GM21526 (cell line): Measurements from ENCODE around the gene RHCE.
"Not testable (repeated sequence)": the region's sequence is repeated elsewhere in the genome, so short reads cannot be mapped to it uniquely, and the experiment has no call there.

Experiments used
- ATAC-seq: cut with Tn5 transposase; IDR thresholded peaks from one replicate; pipeline ENCODE4 v1.9.1; 2021; ENCODE audit warnings: moderate library complexity; ENCODE audit not compliant: unreplicated experiment, low FRiP score

The RHCE gene

DNA sequence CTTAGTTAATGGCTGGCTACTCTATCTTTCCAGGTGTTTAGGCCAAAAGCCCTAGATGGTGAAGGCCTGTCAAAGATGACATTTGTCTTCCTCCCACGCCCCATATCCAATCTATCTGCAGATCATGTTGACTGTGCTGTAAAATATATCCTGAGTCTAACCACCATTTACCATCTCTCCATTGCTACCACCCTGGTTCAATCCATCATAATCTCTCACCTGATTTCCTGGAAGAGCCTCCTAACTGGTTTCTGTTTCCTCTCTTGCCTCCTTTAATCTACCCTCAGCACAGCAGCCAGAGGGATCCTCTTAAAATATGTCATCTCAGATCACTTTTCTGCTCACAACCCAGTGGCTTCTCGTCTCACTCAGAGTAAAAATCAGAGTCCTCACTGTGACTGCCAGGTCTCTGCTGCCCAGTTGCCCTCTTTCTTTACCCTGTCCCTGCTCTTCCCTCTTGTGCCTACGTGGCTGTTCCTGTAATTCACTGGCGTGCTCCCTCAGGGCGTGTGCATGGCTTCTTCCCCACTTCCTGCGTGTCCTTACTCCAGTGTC is 64.7 kb downstream of the RHCE start:
- no peak for ATAC-seq

DNA sequence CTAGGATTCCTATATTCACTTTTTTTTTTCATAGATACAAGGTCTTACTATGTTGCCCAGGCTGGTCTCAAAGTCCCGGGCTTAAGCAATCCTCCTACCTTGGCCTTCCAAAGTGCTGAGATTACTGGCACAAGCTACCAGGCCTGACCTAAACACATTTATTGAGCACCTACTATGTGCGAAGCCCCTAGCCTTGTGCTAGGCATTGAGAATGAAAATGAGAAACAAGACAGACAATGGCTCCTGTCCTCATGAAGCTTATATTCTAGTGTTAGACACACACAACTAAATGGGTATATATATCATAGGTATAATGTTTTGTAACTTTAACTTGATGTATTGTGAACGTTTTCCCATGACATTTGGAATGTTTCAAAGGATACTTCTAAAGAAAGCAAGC is 71.0 kb downstream of the RHCE start:
- ATAC-seq: no peak

GRCh38 chr1:25347556-25347955 is 73.1 kb downstream of the RHCE start:
- ATAC-seq: no peak

GRCh38 chr1:25343872-25344271 is 76.8 kb downstream of the RHCE start:
- ATAC-seq: no peak

DNA sequence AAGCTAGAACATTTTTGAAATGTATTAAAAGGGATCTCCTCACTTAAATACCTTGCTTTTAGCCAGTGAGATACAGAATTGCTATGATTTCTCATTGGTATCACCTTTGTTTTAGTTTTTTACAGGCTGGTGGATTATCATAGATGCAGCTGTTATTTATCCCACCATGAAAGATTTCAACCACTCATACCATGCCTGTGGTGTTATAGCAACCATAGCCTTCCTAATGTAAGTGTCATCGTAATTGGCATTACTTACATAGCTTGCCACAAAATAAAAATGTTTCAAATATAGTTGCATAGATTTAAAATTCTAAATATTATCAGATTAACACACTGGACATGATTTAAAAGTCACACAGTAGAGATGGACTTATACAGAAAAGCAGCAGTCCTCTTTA is 77.8 kb downstream of the RHCE start:
- ATAC-seq: no peak

DNA sequence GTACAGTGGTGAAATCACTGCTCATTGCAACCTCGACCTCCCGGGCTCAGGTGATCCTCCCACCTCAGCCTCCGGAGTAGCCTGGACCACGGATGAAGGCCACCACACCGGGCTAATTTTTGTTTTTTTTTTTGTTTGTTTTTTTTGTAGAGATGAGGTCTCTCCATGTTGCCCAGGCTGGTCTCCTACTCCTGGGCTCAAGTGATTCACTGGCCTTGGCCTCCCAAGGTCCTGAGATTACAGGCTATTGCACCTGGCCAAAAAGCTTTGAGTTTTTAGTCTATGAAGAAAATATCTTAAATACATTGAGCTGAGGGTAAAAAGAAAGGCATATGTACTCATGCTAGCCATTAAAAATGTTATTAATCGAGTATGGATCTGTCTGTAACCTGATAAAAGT is 78.9 kb downstream of the RHCE start:
- no peak for ATAC-seq

DNA sequence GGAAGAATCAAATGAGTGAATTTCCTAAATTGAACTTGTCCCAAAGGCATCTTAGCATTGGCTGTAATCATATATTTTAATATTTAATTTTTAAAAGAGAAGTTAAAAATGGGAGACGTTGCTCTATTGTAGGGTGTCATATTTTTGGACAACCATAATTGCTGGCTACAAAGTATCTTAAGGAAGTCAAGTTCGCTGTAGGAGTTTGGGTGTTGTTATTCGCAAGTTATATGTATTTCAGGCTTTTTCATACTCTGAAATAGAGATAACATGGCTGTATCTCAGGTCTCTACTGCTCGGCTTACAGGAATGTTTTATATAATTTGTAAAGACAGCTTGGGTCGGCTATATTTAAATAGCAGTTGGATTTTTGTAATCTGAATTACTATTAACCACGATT is 81.6 kb downstream of the RHCE start:
- ATAC-seq: no peak

- peak; percentile 59 for ATAC-seq
Observed at GRCh38 chr1:25338188-25338981, 82.2 kb downstream of the RHCE start, which contains the start of gene TMEM50A. TMEM50A (plus strand) TSS chr1:25338334; CDS start chr1:25340487, 2,153 bp downstream.

DNA sequence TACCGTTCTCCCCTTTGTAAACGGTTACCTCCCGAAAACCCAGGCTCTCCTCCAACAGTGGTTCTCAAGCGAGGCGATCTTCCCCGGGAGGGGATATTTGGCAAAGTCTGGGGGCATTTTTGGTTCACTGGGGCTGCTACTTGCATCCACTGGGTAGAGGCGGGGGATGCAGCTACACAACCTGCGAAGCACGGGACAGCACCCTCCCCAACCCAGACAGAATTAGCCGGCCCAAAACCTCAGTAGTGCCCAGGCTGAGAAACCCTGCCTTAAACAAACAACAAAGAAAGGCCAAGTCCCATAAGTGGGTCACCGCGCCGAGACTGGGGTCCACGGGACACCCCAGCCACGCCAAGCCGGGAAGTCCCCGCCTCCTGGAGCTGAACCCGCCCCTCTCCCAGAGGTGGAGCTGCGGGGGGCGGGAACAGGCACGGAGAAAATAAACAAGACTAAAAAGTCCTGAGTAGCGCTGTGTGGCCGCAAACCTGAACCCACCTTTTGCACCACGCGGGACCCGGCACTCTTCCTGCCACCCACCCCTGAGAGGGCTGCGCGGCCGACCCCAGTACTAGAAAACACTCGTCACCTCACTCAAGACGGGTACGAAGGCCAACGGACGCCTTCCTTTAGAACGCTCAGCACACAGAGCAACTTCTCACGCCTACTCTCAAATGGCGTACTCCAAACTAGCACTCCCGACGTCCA is 83.0 kb downstream of the RHCE start:
- ATAC-seq: peak; percentile 35

- ATAC-seq: not testable (repeated sequence)
Observed at GRCh38 chr1:25336922-25337354, 83.7 kb downstream of the RHCE start.

DNA sequence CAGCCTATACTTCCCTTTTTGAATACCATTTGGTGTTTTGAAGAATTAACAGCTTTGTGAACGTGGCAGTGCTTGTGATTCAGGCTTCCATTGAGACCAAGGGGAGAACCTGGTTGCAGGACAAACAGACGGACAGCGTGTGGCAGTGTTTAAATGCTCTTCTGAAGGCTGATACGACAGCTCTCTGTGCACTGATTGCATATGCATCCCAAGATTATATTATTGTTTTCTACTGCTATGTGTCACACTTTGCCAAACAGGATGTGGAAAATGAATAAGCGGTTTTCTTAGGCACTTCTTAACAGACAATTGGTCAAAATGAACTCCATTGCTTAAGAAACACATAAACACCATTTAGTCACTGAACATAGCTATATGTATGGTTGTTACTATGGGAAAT is 90.7 kb downstream of the RHCE start:
- ATAC-seq: not testable (repeated sequence)

GRCh38 chr1:25329336-25329735 is 91.3 kb downstream of the RHCE start:
- not testable (repeated sequence) for ATAC-seq

DNA sequence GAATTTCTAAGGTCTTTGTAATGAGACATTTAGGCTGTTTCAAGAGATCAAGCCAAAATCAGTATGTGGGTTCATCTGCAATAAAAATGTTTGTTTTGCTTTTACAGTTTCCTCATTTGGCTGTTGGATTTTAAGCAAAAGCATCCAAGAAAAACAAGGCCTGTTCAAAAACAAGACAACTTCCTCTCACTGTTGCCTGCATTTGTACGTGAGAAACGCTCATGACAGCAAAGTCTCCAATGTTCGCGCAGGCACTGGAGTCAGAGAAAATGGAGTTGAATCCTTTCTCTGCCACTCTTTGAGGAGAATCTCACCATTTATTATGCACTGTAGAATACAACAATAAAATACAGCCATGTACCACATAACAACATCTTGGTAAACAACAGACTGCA is 91.8 kb downstream of the RHCE start:
- ATAC-seq: not testable (repeated sequence)

GRCh38 chr1:25327864-25328790 is 92.5 kb downstream of the RHCE start:
- ATAC-seq: not testable (repeated sequence)

DNA sequence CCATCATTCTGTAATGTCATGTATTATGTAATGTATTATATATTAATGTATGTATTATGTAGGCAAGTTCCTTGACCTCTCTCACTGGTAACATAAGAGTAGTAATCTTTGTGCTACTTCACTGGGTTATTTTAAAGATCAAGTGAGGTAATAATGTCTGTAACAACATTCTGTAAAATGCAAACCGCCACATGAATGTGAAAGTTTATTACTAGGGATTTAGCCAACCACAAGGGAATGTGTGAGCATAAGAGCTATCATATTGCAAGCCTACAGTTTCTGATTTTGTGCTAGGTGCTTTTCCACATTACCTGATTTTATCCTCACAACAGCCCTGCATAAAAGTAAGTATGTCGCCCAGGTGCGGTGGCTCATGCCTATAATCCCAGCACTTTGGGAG is 96.2 kb downstream of the RHCE start:
- not testable (repeated sequence) for ATAC-seq

DNA sequence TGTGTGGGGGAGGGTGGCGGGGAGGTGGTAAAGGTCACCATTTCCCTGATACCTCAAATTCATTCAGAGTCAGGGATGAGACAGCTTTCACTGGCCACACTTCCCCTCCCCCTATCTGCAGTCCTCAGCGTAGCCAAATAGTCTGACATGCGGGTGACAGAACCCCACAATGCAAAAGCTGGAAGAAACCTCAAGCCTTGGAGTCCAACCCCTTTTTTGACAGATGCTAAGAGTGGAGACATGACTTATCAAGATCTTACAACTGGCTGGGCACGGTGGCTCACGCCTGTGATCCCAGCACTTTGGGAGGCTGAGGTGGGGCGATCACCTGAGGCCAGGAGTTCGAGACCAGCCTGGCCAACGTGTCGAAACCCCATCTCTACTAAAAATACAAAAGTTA is 98.5 kb downstream of the RHCE start:
- ATAC-seq: not testable (repeated sequence)

GRCh38 chr1:25320314-25320938 is 100.2 kb downstream of the RHCE start:
- ATAC-seq: not testable (repeated sequence)

DNA sequence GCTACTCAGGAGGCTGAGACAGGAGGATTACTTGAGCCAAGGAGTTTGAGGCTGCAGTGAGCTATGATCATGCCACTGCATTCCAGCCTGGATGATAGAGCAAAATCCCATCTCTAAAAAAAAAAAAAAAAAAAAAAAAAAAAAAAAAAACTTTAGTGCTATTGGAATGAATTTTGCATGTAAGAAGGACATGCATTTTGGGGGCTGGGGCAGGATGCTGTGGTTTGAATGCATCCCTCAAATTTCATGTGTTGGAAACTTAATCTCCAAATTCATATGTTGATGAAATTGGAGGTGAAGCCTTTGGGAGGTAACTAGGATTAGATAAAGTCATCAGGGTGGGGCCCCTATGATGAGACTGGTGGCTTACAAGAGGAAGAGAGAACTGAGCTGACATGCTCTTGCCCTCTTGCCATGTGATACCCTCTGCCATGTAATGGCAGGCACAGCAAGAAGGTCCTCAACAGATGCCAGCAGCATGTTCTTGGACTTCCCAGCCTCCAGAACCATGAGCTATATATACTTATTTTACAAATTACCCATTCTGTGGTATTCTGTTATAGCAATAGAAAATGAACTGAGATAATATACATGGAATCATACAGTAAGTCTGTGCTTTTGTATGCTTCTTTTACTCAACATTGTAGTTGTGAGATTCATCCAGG is 107.7 kb downstream of the RHCE start:
- not testable (repeated sequence) for ATAC-seq
